Activated CD4-positive, alpha-beta T cell treated with anti-CD3 and anti-CD28 coated beads, Interleukin-2, amount 50 U/mL, for 16 hours (primary cell): ENCODE measurements around the gene ALKBH6.
"Not testable (repeated sequence)": the region's sequence is repeated elsewhere in the genome, so short reads cannot be mapped to it uniquely, and the experiment has no call there.

Source experiments
- DNase-seq: peaks from one replicate; pipeline ENCODE4 v3.0.0-alpha.2; 2020

Gene ALKBH6

DNA sequence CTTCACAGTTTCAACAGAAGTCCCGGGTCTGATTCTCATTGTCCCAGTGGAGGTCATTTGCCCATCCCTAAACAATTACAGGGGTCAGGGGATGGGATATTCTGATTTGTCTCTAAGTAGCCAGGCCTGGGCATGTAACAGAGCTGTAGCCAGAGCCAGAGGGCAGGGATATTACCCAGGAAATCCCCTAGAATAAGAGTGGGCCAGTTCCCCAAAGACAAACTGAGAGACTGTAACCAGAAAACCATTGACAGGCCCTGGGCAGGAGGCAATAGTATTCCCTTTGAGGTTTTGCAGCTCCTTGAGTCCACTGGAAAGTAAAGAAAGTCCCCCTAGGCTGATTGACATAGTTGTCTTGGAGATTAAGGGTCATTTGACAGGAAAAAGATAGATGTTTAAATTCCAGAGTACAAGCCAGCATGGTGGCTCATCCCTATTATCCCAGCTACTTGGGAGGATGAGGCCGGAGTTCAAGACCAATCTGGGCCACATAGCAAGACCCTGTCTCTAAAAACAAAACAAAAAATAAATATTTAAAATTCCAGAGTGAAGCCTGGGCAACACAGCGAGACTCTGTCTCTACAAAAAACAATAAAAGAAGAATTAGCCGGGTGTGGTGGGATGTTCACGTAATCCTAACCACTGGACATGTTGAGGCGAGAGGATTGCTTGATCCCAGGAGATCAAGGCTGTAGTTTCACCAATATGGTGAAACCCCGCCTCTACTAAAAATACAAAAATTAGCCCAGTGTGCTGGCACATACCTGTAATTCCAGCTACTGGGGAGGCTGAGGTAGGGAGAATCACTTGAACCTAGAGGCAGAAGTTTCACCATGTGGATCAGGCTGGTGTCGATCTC, 20.9 kb downstream of the ALKBH6 start:
- no peak for DNase-seq

DNA sequence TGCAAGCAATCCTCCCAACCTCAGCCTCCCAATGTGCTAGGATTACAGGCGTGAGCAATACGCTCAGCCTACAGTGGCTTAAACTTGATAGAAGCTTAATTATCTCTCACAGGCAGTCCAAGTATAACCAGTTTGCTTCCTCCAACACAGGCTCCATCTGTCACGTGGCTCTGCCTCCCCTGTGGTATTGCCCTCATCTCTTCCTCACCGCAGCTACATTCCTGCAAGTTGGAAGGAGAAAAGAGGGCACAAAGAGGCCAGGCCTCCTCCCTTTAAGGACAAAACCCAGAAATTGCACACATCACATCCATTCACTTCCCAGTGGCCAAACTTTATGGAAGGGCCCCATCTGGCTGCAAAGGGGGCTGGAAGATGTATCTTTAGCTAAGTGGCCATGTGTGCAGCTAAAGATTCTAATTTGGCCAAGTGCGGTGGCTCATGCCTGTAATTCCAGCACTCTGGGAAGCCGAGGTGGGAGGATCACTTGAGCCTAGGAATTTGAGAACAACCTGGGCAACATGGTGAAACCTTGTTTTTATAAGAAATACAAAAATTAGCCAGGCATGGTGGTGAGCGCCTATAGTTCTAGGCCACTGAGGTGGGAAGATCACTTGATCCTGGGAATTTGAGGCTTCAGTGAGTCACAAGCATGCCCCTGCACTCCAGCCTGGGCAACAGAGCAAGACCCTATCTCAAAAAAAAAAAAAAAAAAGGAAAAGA, 22.1 kb downstream of the ALKBH6 start:
- DNase-seq = no peak

DNA sequence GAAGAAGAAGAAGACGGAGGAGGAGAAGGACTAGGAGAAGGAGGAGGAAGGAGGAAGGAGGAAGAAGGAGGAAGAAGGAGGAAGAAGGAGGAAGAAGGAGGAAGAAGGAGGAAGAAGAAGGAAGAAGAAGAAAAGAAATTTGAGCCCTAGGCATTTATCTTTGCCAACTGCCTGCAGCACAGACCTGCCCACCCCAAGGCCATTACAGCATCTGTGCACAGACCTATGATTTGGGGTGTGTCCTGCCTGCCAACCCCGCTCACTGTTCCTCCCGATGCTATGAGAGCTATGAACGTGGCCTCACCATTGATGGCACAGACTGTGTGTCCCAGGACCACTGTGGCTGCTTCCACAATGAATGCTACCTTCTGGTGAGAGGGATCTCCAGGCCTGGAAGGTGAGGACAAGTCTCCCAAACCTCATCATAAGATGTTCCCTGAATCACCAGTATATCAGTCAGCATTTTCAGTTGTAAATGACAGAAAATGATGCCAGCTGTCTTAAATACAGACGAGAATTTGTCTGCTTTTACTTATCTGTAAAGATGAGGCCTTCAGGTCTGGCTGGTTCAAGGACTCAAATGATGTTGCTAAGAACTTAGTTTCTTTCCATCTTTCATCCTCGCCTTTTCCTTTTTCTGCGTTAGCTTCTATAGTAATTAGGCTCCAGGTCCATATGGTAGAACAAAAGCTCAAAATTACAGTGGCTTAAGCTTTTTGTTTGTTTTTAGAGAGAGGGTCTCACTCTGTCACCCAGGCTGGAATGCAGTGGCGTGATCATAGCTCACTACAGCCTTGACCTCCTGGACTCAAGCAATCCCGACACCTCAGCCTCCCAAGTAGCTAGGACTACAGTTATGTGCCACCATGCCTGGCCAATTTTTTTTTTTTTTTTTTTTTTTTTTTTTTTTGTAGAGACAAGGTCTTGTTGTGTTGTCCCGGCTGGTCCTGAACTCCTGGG, 23.0 kb downstream of the ALKBH6 start:
- no peak for DNase-seq

DNA sequence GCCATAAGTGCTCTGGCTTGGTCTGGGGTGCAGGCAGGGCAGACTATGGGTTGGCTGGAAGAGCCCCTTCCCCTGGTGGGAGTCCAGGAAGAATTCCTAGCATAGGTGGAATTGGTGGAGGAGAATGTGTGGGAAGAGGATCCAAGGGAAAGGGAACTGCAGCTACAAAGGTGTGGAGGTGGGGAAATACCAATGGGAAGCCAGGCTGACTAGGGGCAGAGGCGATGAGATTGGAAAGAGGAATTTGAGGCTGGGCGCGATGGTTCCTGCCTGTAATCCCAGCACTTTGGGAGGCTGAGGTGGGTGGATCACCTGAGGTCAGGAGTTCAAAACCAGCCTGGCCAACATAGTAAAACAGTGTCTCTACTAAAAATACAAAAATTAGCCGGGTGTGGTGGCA, 23.9 kb downstream of the ALKBH6 start:
- DNase-seq = no peak

DNA sequence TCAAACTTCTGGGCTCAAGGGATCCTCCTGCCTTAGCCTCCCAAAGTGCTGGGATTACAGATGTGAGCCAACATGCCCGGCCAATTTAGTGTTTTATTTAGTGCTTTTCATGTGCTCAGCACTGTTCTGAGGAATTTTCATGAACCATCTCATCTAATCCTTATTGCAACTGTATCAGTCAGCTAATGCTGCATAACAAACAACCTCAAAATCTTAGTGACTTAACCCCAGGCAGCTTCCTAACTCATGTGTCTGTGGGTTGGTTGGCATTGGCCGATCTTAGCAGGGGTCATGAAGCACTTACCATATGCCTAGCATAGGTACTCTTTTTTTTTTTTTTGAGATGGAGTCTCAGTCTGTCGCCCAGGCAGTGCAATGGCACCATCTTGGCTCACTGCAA, 25.2 kb downstream of the ALKBH6 start:
- DNase-seq = no peak

DNA sequence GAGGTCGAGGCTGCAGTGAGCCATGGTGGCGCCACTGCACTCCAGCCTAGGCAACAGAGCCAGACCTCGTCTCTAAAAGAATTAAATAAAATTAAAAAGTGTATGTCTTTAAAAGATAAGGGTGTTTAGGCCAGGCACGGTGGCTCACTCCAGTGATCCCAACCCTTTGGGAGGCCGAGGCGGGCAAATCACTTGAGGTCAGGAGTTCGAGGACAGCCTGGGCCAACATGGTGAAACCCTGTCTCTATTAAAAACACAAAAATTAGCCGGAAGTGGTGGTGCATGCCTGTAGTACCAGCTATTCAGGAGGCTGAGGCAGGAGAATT, 26.5 kb downstream of the ALKBH6 start:
- DNase-seq = no peak

DNA sequence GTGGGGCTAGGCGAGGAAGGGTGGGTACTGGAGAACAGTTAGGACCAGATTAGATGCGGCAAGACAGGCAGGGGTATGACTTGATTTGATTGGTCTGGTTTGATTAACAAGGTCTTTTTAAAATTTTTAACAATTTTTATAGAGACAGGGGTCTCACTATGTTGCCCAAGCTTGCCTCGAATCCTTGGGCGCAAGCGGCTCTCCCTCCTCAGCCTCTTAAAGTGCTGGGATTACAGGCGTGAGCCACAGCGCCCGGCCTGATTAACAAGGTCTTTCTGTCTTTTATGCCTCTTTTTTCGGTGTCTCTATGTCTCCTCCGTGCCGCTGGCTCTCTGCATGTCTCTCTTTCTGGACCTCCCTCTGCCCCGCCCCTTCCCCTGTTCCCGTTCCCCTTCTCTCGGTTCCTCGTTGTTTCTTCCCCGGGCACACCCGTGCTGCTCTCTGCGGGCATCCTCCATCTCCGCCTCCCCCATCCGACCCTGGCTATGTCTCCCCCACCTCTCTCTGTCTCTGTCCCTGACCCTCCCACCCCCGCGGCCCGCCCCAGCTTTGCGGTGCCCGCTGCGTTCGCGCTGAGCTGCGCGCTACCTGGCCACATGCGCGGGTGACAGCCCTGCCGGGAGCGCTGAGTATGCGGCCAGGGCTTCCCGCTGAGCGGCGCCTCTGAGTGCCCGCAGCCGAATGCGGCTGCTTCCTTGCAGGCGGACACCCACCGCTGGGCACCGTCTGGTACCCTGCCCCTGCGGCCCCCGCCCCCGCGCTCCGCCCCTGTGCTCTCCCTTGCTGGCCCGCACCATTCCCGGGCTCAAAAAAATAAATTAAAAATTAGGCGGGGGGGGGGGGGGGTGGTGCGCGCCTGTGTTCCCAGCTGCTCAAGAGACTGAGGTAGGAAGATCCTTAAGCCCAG, 27.1 kb downstream of the ALKBH6 start:
- DNase-seq = no peak

DNA sequence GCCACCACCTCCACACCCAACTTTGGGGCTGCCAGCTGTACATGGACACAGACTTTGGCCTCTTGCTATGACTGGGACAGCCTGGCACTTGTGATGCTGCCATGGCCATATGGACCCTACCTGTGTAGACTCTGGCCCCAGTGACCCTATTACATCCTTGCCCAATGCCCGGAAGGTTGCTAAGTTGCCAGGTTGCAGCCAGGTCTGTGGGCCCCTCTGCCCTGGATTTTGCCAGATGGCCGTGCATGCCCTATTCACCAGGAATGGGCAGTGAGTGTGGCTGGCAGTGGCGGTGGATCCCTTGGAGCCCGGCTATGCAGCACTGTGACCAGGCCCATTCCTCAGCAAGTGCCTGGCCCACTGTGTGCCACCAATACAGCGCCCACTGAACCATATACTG, 27.9 kb downstream of the ALKBH6 start:
- no peak for DNase-seq

DNA sequence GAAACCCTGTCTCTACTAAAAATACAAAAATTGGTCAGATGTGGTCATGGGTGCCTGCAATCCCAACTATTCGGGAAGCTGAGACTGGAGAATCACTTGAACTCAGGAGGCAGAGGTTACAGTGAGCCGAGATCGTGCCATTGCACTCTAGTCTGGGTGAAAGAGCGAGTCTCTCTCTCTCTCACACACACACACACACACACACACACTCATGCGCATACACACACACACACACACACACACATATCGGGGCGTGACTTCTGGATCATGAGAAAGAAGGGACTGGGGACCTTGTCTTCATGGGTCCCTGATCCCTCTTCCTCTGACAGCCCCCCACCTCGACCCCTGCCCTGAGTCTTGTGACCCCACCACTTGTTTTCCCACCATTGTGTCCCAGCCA, 30.8 kb downstream of the ALKBH6 start:
- no peak for DNase-seq

DNA sequence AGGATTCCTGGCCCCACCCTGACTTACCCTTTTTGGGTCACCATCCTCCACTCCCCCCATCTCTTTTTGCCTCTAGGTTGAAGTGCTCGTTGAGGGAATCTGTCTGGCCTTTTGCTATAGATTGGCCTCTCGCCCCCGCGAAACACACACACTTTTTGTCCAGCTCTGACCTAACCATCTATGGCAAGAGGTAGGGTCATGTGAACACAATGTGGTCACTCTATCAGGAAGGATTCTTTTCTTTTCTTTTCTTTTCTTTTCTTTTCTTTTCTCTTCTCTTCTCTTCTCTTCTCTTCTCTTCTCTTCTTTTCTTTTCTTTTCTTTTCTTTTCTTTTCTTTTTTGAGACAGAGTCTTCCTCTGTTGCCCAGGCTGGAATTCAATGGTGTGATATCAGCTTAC, 33.0 kb downstream of the ALKBH6 start:
- DNase-seq = not testable (repeated sequence)

DNA sequence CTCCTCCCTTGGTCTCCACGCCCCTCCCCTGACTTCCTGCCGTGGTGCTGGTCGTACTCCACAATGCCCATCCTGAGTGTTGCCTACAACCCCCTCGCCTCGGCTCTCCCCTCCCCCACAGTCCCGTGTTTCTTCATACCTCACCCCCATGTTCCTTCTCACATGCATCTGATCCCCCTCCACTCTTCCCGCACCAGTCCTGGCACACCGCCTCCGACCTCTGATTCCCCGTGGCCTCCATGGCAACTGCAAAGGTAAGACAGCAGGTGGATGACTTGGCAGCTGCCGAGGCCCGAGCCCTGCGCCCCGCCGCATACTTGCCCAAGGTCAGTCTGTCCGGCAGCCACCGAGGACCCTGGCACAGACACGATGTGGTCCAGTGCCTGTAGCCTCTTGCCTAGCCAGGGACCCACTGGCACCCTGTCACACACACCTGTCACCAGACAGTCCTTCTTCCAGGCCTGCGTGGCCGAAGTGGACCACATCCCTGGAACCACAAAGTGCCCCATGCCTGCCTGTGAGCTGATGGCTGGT, 35.1 kb downstream of the ALKBH6 start:
- no peak for DNase-seq

DNA sequence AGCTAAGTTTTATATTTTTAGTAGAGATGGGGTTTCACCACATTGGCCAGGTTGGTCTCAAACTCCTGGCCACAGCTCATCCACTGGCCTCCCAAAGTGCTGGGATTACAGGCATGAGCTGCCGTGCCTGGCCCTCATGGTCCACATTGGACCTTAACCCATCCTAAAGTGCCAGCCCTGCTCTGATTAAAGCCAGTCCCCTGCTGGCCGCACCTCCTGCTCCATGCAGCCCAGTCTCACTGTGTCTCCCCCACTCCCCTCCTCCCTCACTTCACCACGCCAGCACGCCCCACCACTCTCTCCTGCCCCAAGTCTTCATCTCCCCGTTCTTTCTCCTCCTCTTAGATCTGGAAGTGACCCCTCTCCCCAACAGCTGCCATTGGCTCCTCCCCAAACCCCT, 35.7 kb downstream of the ALKBH6 start:
- DNase-seq = no peak

DNA sequence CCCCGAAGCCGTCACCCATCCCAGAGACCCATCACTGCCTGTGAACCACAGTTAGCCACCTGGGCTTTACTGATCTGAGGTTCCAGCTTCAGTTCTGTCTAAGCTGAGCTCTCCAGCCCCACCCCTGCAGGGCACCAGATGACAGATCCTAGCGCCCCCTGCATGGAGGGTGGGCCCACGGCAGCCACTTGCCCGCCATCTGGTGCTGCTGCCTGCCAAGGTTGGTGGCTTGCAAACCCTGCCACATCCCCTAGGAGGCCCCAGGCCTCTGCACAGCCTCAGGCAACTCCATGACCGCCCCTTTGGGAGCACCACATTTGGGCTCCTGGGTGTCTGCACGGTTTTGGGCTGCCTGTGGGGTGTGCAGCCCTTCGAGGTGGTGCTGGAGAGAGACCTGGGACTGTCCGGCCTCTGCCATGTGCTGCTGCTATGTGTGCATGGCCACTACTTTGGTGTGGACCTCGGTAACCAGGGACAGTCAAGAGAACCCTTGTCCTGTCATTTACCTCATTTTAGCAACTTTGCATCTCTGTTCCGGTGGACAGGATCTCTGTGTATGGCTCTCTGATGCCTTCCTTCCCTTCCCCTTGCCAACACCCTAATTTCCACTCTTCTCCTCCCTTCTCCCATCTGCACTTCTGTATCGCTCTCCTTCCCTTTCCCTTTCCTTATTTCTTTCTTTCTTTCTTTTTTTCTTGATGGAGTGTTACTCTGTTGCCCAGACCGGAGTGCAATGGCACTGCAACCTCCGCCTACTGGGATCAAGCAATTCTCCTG, 36.4 kb downstream of the ALKBH6 start:
- peak; percentile 45 for DNase-seq

DNA sequence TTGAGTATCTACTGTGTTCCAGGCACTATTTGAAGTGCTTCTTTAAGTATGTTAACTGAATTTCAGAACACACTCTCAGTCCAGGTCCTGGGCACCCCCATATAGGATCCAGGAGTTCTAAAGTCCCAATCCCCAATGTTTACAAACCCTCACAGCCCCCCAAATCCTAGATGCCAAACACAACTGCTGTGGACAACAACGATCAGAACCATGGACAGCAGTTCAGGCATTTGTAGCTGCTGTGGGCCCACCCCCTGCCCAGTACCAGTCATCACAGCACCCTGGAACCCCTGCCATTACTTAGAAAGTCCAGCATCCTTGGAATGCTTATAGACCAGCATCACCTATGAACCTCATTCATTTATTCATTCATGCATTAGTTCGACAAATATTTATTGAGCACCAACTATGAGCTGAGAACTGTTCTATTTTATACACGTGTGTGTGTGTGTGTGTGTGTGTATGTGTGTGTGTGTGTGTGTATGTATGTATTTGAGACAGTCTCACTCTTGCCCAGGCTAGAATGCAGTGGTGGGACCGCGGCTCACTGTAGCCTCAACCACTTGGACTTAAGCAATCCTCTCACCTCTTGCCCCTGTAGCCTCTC, 38.3 kb downstream of the ALKBH6 start:
- DNase-seq = no peak

DNA sequence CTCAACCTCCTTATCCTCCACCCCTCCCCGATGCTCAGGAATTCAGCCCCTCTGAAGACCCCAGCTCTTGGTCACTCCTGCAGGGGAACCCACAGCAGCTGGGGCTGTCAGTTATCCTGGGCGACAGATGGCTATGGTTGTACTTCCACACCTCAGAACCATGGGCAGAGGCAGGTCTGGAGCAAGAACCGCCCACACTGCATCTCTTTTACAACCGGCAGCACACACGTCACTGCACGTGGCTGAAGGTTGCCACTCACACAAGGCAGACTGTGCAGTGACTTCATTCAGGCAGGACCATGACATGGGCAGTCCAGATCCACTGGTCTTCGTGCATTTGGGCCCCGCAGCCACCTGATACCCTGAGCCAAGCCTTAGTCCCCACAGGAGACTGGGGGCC, 40.5 kb downstream of the ALKBH6 start:
- DNase-seq = no peak

DNA sequence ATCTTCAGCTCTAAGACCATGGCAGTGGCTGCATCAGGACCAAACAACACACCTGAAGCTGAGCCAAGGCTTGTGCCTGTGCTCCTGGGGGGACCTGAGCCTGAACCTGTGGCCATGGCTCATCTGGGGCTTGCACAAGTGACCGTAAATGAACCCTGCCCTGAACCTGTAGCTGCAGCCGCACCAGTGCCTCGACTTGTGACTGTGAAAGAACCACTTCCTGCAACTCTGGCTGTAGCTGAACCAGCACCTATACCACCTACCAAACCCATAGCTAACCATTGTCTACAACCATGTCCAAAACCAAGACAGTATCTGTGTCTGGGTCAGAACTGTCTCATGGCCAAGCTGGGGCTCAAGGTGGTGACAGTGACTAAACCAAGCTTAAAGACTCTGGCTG, 47.2 kb downstream of the ALKBH6 start:
- no peak for DNase-seq

DNA sequence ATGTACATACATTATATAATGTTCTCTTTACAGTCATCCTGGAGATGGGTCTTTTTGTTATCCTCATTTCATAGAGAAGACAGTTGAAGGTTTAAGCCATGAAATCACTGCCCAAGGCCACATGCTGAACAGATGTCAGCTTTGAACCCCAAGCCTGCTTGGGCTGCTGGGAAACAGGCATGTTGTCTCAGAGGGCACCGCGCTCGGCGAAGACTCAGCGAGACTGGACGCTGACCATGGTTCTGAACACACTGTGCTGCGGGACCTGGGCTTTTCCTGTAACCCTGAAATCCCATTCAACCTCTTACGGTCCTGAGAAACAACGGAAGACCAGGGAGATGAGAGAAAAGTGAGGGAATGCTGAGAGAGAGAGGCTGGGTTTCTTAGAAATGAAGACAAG, 50.5 kb downstream of the ALKBH6 start:
- peak; percentile 28 for DNase-seq

DNA sequence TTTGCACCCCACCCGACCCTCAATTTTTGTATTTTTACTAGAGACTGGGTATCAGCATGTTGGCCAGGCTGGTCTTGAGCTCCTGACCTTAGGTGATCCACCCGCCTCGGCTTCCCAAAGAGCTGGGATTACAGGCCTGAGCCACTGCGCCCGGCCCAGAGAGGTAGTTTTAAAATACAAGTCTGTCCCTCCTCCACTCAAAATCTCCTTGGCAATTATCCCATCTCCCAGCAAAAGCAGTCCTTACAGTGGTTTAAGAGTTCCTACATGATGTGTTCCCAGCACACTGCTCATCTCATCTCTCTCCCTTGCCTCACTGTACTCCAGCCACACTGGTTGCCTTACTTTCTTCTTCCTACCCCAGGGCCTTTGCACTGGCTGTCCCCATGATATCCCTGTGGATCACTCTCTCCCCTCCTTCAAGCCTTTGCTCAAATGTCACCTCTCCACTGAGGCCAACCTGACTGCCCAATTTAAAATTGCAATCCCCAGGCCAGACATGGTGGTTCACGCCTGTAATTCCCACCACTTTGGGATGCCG, 53.5 kb downstream of the ALKBH6 start:
- DNase-seq = no peak

DNA sequence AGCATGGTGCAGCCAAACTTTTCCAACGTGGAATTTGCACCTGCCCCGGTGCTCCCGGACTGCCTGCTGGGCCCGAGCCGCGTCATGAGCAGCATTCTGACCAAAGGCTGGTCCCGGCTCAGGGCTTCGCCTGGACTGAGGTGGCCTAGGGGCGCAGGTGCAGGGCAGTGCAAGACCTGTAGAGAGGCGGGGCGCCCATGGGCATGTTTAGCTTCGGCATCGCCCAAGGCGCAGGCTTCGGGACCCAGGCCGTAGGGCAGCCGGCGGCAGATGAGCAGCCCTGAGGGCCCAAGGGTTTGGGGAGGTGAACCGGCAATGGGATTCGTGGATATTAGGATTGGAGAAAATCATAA, 54.1 kb downstream of the ALKBH6 start:
- DNase-seq = no peak
